ENCODE measurements around the gene KIF1A.
"Not testable (repeated sequence)": the region's sequence is repeated elsewhere in the genome, so short reads cannot be mapped to it uniquely, and the experiment has no call there.

- TF ChIP-seq CTCF (conservative IDR thresholded peaks at IDR 0.05); EZH2 (IDR thresholded peaks at IDR 0.05; ENCODE audit: low read depth): not testable (repeated sequence)
These were observed 119.4 kb downstream of the KIF1A start for GRCh38 chr2:240700616-240701015.
